GM19035 (cell line): ENCODE data around the gene CHRNA10.
"Not testable (repeated sequence)": the region's sequence is repeated elsewhere in the genome, so short reads cannot be mapped to it uniquely, and the experiment has no call there.

ENCODE experiments used
- ATAC-seq: cut with Tn5 transposase; IDR thresholded peaks from one replicate; pipeline ENCODE4 v1.9.1; 2021; ENCODE audit not compliant: unreplicated experiment

CHRNA10 gene

DNA sequence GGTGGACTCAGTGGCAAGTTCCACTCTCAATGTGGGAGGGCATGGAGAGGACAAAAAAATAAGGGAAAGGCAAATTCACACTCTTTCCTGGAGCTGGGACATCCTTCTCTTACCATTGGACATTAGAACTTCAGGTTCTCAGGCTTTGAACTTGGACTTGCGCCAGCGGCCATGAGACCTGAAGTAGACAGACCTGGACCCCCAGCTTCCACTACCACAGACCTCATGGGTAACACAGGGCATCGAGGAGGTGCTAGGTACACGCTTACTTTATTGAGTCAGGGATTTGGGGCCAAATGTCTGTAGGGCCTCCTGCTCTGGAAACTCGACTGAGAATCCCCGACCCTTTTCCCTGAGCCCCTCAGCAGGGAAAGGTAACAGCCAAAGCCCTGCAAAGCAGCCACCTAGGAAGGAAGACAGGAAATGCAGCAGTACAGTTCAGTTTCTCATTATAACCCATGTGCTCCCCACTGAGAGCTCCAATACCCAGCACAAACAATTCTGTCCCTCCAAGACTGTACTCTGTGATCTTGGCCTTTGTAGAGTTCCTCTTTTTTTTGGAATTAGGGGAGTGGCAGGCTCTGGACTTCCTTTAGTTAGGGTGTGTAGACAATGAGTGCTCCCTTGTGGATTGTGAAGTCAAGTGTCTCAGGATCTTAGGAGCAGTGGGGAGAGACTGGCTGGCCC, 5.7 kb downstream of the CHRNA10 start:
- ATAC-seq = no peak

GRCh38 chr11:3664032-3664630, 7.1 kb downstream of the CHRNA10 start:
- no peak for ATAC-seq

DNA sequence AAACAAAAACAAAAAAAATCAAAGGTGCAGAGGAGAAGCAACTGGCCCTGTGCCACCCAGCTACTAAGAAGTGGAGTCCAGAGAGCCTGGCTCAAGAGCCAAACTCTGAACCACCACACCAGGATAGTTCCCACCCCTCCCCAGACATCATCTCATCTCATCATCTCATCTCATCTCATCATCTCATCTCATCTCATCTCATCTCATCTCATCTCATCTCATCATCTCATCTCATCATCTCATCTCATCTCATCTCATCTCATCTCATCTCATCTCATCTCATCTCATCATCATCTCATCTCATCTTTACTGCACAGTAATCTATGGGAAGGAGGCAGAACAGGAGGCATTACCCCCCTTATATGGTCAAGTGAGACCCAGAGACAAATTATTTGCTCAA, 8.3 kb downstream of the CHRNA10 start:
- ATAC-seq = no peak

DNA sequence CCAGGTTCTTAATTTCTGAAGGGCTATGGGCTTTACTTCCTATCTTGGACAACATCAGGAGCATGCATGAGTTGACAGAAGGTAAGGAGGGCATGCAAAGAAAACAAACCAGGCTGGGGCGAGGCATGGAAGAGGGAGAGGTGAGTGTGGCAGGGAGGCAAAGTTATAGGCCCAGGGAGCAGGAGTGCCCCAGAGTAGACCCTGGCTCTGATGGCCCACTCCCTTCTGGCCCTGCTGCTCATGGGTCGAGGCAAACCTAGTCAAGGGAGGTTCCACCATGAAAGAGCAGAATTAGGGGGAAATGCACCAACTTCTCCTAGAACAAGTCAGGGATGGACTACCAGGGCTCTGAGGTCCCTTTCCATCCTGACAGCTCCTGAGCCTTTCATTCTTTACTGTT, 10.2 kb downstream of the CHRNA10 start:
- no peak for ATAC-seq

DNA sequence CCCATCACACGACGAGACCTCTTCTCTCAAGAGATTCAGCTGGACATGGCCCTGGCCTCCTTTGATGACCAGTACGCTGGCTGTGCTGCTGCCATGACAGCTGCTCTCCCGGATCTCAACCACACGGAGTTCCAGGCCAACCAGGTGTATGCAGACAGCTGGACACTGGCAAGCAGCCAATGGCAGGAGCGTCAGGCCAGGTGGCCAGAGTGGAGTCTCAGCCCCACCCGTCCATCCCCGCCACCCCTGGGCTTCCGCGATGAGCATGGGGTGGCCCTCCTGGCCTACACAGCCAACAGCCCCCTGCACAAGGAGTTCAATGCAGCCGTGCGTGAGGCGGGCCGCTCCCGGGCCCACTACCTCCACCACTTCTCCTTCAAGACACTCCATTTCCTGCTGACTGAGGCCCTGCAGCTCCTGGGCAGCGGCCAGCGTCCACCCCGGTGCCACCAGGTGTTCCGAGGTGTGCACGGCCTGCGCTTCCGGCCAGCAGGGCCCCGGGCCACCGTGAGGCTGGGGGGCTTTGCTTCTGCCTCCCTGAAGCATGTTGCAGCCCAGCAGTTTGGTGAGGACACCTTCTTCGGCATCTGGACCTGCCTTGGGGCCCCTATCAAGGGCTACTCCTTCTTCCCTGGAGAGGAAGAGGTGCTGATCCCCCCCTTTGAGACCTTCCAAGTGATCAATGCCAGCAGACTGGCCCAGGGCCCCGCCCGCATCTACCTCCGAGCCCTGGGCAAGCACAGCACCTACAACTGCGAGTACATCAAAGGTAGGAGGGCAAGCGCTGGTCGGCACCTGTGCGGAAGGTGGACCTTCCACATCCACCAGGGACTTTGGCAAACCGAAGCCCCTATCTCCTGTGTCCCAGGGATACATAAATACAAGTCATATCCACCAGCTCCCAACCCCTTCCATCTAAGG, 11.3 kb downstream of the CHRNA10 start:
- ATAC-seq = no peak

DNA sequence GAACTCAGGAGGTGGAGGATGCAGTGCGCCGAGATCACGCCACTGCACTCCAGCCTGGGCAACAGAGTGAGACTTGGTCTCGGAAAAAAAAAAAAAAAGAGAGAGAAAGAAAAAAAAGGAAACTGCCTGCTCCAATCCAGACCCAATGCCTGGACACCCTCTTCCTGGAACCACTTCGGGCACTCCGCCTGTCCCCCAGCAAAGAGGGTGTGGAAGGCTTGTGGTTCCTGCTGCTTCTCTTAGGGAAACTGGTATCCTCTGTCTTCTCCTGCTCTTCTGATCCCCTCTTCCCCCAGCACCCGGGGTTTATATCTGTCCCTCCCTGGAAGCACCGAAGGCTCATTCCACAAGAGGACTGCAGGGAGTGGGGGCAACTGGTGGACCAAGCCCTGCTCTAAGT, 12.9 kb downstream of the CHRNA10 start:
- ATAC-seq = no peak

- ATAC-seq = not testable (repeated sequence)
Measured at GRCh38 chr11:3657331-3657730, 13.9 kb downstream of the CHRNA10 start.

GRCh38 chr11:3655547-3655946, 15.6 kb downstream of the CHRNA10 start:
- no peak for ATAC-seq

GRCh38 chr11:3652514-3652913, 18.7 kb downstream of the CHRNA10 start:
- ATAC-seq = not testable (repeated sequence)

- not testable (repeated sequence) for ATAC-seq
Measured at GRCh38 chr11:3649374-3649773, 21.8 kb downstream of the CHRNA10 start.

DNA sequence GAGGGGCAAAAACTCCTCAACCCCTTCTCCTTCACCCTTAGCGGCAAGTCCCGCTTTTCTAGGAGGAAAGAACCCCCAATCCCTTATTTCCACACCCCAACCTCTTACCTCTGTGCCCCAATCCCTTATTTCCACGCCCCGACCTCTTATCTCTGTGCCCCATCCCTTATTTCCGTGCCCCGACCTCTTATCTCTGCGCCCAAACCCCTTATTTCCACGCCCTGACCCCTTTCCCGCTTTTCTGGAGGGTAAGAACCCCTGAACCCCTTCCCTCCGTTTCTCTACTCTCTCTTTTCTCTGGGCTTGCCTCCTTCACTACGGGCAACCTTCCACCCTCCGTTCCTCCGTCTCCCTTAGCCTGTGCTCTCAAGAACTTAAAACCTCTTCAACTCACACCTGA, 22.3 kb downstream of the CHRNA10 start:
- ATAC-seq = not testable (repeated sequence)

GRCh38 chr11:3645552-3645951, 25.6 kb downstream of the CHRNA10 start:
- ATAC-seq = no peak

DNA sequence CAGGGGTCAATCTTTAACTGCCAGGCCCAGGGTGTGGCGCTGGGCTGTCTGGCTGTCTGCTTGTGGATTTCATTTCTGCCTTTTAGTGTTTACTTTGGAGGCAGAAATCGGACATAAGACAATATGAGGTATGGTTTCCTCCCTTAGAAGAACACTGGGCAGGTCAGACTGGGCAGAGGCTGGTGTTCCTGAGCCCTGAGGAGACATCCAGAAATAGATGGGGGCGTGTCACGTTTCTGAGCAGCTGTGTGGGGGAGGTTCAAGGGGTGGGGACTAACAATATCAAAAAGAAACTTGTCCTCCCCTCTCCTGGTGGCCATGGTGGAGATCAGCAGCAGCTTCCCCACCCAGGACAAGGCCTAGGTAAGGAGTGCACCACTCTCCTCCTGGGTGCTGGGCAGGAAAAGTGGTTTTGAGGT, 26.4 kb downstream of the CHRNA10 start, which contains the start of gene ART1:
ART1 (plus strand) TSS at position 312 of the 419 bp plus-strand sequence. CDS start 14,086 bp downstream, outside the sequence.
- ATAC-seq = no peak

DNA sequence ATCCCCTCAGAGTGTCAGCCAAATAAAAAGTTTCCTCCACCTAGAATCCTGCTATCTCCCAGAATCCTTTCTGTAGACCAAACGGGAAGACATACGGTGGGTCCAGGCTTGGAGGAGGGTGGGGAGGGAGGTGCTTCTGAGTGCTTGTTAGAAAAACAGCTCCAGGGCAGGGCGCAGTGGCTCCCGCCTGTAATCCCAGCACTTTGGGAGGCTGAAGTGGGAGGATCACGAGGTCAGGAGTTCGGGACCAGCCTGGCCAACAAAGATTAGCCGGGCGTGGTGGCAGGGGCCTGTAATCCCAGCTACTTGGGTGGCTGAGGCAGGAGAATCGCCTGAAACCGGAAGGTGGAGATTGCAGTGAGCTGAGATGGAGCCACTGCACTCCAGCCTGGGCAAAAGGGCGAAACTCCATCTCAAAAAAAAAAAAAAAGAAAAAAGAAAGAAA, 28.1 kb downstream of the CHRNA10 start:
- ATAC-seq = not testable (repeated sequence)

DNA sequence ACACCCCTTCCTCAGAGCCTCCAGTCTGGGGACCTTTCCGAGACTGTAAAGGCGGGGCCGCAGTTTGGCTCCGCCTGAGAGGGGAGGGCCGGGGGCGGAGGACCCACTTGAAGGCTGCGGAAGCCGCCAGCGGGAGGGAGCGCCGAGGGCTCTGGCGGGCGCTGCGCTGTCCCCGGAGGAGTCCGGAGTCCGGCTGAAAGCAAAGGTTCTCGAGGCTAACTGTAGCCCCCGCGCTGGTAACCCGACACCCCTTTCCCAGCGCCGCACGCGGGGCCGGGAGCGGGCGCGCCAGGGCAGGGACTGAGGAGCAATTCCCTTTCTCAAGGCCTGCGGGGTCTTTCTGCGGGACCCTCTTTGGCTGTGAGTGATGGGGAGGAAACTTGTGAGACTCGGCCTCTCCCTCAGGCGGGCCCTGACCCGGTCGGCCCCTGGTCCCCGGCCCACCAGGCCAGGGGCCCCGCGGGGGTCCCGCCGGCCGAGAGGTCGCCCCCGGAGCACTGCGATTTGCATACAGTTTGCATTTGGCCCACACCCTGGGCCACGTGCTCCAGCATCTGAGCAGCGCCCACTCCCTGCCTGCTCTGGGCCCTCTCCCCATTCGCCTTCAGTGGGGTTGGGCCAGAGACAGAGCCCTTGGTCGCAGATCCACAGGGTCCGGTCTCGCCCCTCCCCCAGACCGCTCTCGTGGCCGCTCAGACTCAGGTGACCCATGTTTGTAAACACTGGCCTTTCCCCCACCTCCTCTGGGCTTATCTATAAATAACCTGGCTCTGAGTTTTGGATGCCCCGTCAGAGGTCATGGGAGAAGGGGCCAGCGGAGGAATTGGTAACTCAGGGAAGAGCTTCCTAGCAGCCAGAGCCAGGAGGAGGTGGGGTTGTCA, 28.9 kb downstream of the CHRNA10 start:
- ATAC-seq = no peak

DNA sequence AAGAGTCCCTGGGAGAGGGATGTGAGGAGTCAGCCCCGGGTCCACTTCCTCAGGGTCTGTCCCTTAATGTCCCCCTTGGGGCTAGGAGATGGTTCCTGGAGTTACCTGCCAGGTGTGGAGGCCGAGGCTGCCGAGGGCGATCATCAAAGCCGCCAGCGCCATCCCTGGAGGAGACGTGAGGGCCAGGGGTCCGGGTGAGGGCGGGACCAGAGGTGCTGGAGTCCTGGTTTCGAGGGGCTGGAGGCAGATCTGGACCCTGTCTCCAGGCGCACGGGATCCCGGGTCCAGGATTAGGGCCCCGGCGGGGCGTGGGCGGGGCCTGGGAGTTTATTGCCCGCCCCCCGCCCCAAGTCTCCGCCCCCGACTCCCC, 29.5 kb downstream of the CHRNA10 start, which contains the start of gene ART5:
ART5 (minus strand) TSS at position 292 of the 370 bp plus-strand sequence; CDS start at position 162, 130 bp downstream.
- no peak for ATAC-seq

DNA sequence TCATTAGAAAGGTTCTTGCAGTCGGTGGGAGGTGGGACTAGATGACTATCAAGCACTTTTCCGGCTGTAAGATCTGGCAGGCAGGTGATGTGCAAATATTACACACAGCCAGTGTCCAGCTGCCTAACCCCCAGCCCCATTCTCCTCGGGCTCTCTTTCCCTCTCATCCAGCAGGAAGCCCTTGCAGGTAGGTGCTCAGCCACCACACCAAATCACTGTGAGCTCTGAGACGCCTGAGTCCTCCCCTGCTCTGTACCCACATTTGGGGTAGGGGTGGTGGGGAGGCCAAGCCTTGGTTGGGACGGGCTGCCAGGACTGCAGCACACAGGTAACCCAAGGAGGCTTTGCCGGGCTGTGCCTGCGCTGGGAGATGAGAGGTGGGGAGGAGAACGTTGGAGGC, 30.0 kb downstream of the CHRNA10 start:
- ATAC-seq = no peak

- ATAC-seq = no peak
Measured at GRCh38 chr11:3639841-3640240, 31.3 kb downstream of the CHRNA10 start.

DNA sequence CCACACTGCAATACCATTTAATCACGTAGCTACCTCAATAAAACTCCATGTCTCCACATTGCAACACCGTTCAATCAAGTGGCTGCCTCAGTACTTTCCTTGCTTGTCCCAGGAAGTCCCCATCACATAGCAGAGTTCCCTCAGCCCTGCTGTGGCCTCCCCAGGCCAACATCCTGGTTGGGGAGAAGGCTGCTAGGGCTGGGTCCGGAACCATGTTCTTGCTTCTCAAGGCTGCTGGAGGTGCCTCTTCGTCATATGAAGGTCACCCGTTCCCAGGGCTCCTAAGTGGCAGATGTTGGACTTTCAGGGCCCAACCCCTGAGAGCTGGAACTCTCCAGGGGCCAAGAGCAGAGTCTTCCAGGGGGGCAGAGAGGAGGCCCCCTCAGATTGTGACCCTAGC, 32.7 kb downstream of the CHRNA10 start:
- no peak for ATAC-seq

GRCh38 chr11:3637201-3637600, 34.0 kb downstream of the CHRNA10 start:
- no peak for ATAC-seq
